Subcutaneous adipose tissue (tissue), 4 donors: ENCODE results near the gene HS3ST5. TPM values are rescaled to one million over a fixed set of nuclear protein-coding genes. Genes with fewer than 3 reads are reported as not detected.

Source experiments
- CTCF ChIP-seq: fragments of 450-650 bp; IDR thresholded peaks from one replicate; pipeline ENCODE4 v1.5.1; 2016; ENCODE audit warnings: low read depth, mild to moderate bottlenecking, control low read depth, antibody characterized with exemption, moderate library complexity
- total RNA-seq, 4 donors: library from RNA; depleted of rRNA; stranded (reverse); fragments of >200 nt; gene quantifications; one replicate each; pipeline ENCODE4 v1.1.0, GENCODE V29; 2016

Gene HS3ST5
- total RNA-seq, 4 donors from 2014 or later, result not detected

DNA sequence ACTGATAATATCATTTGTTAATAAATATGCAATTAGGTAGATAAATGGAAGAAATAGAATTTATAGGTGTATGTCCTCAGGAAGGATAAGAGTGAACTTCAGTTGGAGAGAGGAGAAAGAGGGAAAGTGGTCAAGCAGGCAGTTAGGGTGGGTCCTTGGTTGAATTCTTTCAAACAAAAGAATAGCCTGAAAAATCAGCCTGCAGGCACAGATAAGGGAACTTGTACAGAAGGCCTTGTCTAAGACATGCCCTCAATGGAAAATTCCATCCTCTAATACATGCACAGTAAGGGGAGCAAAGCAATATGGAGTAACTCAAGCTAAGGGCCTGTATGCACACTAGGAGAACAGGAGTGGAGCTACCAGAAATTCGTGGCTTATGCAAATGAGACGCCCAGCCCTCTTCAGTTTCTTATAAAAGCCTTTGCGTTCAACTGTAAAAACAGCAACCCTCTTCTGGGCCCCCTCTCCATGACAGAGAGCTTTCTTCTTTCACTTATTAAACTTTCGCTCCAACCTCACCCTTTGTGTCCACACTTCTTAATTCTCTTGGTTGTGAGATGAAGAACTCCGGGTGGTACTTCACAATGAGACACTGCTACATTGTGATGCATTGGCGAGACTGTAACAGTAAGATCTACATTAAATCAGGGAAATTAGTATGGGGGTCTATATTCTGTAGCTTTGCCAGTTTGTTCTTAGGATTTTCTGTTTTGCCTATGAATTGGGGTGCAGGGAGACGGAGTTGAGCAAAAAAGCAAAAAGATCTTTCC lies 147.0 kb downstream of the HS3ST5 start:
- no peak for TF ChIP-seq CTCF

GRCh38 chr6:114195027-114195365 lies 147.8 kb downstream of the HS3ST5 start:
- no peak for TF ChIP-seq CTCF

- TF ChIP-seq CTCF, result no peak
These were observed 148.3 kb downstream of the HS3ST5 start for GRCh38 chr6:114194362-114195026.

GRCh38 chr6:114187563-114187962 lies 155.3 kb downstream of the HS3ST5 start:
- TF ChIP-seq CTCF, result no peak

DNA sequence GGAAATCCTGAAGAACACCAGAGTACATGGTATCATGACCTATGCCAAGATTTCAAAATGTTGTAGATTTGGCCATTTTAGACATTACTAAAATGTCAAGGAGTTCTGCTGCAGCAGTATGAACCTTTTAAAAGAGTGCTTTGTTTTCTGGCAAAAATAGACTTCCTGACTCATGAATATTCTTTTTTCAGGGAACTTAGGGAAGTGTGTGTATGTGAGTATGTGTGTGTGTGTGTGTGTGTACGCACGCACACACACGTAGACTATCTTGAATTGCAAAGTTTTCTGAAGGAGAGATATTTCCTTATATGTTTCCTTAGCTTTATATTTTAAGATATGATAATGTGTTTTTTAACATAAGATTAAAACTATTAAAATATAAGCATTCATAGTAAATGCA lies 161.2 kb downstream of the HS3ST5 start:
- no peak for TF ChIP-seq CTCF

- TF ChIP-seq CTCF, result no peak
These were observed 163.4 kb downstream of the HS3ST5 start for GRCh38 chr6:114179411-114179810.

- no peak for TF ChIP-seq CTCF
These were observed 166.1 kb downstream of the HS3ST5 start for GRCh38 chr6:114176726-114177125.
